ENCODE measurements around the gene TRIM72. TPM values are rescaled to one million over a fixed set of nuclear protein-coding genes. Genes with fewer than 3 reads are reported as not detected.
"Not testable (repeated sequence)": the region's sequence is repeated elsewhere in the genome, so short reads cannot be mapped to it uniquely, and the experiment has no call there.

TRIM72 gene
- total RNA-seq, 4 donors from 2014 or later, result 0.19 TPM; not detected in 3

DNA sequence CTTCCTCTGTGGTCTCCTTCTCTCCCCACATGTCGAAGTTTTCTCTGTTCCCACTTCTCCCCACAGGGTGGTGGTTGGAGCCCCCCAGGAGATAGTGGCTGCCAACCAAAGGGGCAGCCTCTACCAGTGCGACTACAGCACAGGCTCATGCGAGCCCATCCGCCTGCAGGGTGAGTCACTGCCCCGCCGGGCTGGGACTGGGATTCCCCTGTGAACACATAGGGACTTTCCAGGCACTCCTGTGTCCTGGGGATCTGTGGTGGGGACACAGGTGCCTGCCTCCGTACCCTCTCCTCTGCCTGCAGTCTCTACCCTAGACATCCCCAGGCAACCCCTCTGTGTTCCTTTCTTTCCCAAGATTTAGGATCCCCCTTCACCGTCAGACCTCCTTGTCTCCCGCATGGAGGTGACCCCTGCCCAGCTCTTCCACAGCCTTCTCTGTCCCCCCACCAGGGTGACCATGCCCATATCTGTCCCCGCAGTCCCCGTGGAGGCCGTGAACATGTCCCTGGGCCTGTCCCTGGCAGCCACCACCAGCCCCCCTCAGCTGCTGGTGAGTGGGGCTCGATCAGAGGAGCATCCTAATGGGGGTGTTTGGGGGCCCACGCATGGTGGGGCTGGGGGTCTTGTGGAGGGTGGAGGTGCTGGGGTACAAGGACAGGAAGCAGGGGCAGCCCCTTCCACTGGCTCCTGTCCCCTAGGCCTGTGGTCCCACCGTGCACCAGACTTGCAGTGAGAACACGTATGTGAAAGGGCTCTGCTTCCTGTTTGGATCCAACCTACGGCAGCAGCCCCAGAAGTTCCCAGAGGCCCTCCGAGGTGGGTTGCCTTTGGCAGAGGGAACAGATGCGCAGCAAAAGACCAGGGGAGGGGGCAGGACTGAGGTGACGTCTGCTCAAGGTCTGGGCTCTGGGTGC, 51.7 kb downstream of the TRIM72 start:
- peak in 1 of 2 donors; percentile 82 for DNase-seq (ENCODE audit: low spot score in 2 of 2)
- WGBS, 2 donors, result 37 to 48% methylated on average over 20 of the region's 20 CpGs
- intact Hi-C loops (cut with DNase I; ENCODE audit: low total_unique reads), result no loop called here
- TF ChIP-seq, protein P1, sequence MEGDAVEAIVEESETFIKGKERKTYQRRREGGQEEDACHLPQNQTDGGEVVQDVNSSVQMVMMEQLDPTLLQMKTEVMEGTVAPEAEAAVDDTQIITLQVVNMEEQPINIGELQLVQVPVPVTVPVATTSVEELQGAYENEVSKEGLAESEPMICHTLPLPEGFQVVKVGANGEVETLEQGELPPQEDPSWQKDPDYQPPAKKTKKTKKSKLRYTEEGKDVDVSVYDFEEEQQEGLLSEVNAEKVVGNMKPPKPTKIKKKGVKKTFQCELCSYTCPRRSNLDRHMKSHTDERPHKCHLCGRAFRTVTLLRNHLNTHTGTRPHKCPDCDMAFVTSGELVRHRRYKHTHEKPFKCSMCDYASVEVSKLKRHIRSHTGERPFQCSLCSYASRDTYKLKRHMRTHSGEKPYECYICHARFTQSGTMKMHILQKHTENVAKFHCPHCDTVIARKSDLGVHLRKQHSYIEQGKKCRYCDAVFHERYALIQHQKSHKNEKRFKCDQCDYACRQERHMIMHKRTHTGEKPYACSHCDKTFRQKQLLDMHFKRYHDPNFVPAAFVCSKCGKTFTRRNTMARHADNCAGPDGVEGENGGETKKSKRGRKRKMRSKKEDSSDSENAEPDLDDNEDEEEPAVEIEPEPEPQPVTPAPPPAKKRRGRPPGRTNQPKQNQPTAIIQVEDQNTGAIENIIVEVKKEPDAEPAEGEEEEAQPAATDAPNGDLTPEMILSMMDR (IDR thresholded peaks at IDR 0.05), result no peak
- TF ChIP-seq POLR2A (IDR thresholded peaks at IDR 0.05), result no peak
- no peak overlapping the region for H3K4me3 ChIP-seq (ENCODE audit: low read depth, poor library complexity, severe bottlenecking)

DNA sequence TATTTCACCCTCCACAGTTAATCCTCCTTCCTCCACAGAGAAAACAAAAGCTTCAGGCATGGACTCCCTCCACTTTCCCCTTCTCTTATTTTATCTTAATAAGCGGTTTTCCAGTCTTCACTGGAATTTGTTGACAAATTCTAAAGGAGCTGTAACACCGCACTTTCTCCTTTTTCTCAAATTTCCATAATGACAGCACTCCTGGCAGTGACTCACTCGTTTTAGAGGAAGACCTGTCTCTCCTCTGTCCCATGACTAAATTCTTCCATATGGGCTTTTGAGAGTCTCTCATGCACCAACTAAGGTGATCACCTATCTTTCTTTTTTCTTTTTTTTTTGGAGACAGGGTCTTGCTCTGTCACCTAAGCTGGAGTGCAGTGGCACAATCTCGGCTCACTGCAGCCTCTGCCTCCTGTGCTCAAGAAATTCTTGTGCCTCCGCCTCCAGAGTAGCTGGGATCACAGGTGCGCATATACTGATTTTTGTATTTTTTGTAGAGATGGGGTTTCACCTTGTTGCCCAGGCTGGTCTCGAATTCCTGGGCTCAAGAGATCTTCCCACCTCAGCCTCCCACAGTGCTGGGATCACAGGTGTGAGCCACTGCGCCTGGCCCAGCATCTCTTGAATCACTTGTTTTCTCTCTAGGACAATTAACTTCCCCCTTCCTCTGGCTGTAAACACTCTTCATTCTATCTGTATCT, 53.6 kb downstream of the TRIM72 start:
- intact Hi-C loops (cut with DNase I; ENCODE audit: low total_unique reads), result no loop called here
- no peak for TF ChIP-seq POLR2A (IDR thresholded peaks at IDR 0.05)
- TF ChIP-seq, protein P1 (IDR thresholded peaks at IDR 0.05), result no peak
- WGBS, 2 donors, result 66 to 70% methylated on average over 8 of the region's 8 CpGs
- H3K4me3 ChIP-seq (ENCODE audit: low read depth, poor library complexity, severe bottlenecking), result no peak overlapping the region
- DNase-seq (ENCODE audit: low spot score in 2 of 2), result peak in 1 of 2 donors; percentile 68

DNA sequence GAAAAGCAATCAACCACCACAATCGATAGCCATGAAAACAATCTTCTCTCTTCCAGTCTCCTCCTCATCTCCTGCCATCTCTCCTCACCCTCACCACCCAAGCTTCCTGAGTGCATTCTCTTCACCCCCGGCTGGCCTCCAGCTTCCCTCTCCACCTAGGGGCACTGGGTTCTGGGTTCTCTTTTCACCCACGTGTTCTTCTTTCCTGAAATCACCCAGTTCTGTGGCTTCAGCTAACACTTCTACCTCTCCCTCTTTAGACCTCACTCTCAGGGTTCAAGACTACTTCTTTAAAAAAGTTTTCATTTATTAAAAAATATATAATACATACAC, 54.1 kb downstream of the TRIM72 start:
- TF ChIP-seq, protein P1 (IDR thresholded peaks at IDR 0.05), result no peak
- TF ChIP-seq POLR2A (IDR thresholded peaks at IDR 0.05), result no peak
- intact Hi-C loops (cut with DNase I; ENCODE audit: low total_unique reads), result no loop called here
- WGBS, 2 donors, result 69 to 72% methylated on average over 3 of the region's 3 CpGs
- DNase-seq (ENCODE audit: low spot score in 2 of 2), result no peak
- no peak overlapping the region for H3K4me3 ChIP-seq (ENCODE audit: low read depth, poor library complexity, severe bottlenecking)

DNA sequence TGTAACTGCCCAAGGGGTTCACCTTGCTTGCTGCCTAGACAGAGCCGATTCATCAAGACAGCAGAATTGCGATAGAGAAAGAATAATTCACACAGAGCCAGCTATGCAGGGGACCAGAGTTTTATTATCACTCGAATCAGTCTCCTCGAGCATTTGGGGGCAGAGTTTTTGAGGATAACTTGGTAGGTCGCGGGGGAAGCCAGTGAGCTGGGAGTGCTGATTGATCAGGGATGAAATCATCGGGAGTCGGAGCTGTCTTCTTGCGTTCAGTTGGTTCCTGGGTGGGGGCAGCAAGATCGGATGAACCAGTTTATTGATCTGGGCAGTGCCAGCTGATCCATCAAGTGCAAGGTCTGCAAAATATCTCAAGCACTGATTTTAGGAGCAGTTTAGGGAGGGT, 55.0 kb downstream of the TRIM72 start:
- WGBS, 2 donors, result 81 to 83% methylated on average over 10 of the region's 10 CpGs
- no peak overlapping the region for H3K4me3 ChIP-seq (ENCODE audit: low read depth, poor library complexity, severe bottlenecking)
- no peak for TF ChIP-seq POLR2A (IDR thresholded peaks at IDR 0.05)
- TF ChIP-seq, protein P1 (IDR thresholded peaks at IDR 0.05), result no peak
- intact Hi-C loops (cut with DNase I; ENCODE audit: low total_unique reads), result no loop called here
- DNase-seq (ENCODE audit: low spot score in 2 of 2), result peak in 1 of 2 donors; percentile 26

DNA sequence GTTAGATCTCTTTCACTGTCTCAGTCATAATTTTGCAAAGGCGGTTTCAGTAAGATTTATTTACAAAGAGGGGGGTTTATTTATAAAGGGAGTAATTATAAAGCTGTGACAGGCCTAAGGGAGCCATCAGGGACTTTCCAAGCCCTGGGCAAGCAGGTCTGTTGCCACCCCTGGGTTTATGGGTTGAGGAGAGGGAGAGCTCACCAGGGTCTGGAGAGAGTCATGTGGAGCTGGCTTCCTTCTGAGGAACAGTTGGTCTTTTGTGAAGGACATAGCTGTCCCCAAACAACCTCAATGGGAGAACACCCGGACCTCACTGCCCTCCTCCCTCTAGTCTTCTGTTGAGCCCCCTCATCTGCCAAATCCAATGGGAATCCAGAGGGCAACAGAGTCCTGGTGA, 55.6 kb downstream of the TRIM72 start:
- intact Hi-C loops (cut with DNase I; ENCODE audit: low total_unique reads), result no loop called here
- TF ChIP-seq, protein P1 (IDR thresholded peaks at IDR 0.05), result no peak
- TF ChIP-seq POLR2A (IDR thresholded peaks at IDR 0.05), result no peak
- 63 to 78% methylated on average over 2 of the region's 2 CpGs for WGBS, 2 donors
- peak in 1 of 2 donors; percentile 59 for DNase-seq (ENCODE audit: low spot score in 2 of 2)
- no peak overlapping the region for H3K4me3 ChIP-seq (ENCODE audit: low read depth, poor library complexity, severe bottlenecking)

DNA sequence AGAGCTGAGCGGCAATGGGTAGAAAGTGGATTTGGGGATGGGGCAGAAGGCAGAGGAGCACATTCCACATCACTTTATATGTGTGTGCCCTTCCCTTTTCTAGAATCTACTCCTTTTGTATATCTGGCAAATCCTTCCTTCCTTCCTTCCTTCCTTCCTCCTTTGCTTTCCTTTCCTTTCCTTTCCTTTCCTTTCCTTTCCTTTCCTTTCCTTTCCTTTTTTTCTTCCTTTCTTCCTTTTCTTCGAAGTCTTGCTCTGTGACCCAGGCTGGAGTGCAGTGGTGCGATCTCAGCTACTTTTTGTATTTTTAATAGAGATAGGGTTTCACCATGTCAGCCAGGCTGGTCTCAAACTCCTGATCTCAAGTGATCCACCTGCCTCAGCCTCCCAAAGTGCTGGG, 56.1 kb downstream of the TRIM72 start:
- H3K4me3 ChIP-seq (ENCODE audit: low read depth, poor library complexity, severe bottlenecking); intact Hi-C loops (cut with DNase I; ENCODE audit: low total_unique reads): not testable (repeated sequence)
- WGBS, 2 donors, result 82 to 87% methylated on average over 3 of the region's 3 CpGs
- DNase-seq (ENCODE audit: low spot score in 2 of 2), result peak in 1 of 2 donors; percentile 21

Data from lower leg skin (tissue), 4 donors.